22Rv1 (cell line): Measurements from ENCODE around the gene NCR2.

Experiments used
- H3K27ac ChIP-seq: fragments of 450-650 bp; 2 replicates; pipeline ENCODE4 v1.5.1; 2017
- ZFX ChIP-seq: fragments of 450-650 bp; IDR thresholded peaks from 2 replicates; pipeline ENCODE4 v1.6.1; 2017; ENCODE audit warnings: antibody characterized with exemption, borderline replicate concordance
- TF ChIP-seq, protein P1 (sequence below): fragments of 450-650 bp; IDR thresholded peaks from 2 replicates; pipeline ENCODE4 v1.5.1; 2017; ENCODE audit warnings: mild to moderate bottlenecking

Gene NCR2

DNA sequence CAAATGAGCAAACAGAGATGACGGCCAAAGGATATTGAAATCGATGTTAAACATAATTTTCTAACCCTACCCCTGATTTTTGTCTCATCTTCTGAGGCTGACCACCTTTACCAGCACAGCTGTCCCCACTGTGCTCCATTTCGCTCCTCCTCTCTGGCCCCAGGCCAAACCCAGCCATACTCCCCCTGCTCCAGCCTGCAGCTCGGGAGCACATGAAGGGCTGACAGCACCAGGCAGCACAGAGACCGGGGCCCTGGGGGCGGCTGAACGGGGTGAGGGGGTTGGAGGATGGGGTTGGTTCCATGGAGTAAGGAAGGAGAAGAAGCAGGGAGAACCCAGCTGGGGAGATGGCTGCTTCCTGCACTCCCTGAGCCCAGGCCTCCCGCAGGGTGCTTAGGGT lies 3.2 kb upstream of the NCR2 start:
- TF ChIP-seq, protein P1, sequence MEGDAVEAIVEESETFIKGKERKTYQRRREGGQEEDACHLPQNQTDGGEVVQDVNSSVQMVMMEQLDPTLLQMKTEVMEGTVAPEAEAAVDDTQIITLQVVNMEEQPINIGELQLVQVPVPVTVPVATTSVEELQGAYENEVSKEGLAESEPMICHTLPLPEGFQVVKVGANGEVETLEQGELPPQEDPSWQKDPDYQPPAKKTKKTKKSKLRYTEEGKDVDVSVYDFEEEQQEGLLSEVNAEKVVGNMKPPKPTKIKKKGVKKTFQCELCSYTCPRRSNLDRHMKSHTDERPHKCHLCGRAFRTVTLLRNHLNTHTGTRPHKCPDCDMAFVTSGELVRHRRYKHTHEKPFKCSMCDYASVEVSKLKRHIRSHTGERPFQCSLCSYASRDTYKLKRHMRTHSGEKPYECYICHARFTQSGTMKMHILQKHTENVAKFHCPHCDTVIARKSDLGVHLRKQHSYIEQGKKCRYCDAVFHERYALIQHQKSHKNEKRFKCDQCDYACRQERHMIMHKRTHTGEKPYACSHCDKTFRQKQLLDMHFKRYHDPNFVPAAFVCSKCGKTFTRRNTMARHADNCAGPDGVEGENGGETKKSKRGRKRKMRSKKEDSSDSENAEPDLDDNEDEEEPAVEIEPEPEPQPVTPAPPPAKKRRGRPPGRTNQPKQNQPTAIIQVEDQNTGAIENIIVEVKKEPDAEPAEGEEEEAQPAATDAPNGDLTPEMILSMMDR: no peak
- TF ChIP-seq ZFX: no peak
- H3K27ac ChIP-seq: no peak overlapping the region

DNA sequence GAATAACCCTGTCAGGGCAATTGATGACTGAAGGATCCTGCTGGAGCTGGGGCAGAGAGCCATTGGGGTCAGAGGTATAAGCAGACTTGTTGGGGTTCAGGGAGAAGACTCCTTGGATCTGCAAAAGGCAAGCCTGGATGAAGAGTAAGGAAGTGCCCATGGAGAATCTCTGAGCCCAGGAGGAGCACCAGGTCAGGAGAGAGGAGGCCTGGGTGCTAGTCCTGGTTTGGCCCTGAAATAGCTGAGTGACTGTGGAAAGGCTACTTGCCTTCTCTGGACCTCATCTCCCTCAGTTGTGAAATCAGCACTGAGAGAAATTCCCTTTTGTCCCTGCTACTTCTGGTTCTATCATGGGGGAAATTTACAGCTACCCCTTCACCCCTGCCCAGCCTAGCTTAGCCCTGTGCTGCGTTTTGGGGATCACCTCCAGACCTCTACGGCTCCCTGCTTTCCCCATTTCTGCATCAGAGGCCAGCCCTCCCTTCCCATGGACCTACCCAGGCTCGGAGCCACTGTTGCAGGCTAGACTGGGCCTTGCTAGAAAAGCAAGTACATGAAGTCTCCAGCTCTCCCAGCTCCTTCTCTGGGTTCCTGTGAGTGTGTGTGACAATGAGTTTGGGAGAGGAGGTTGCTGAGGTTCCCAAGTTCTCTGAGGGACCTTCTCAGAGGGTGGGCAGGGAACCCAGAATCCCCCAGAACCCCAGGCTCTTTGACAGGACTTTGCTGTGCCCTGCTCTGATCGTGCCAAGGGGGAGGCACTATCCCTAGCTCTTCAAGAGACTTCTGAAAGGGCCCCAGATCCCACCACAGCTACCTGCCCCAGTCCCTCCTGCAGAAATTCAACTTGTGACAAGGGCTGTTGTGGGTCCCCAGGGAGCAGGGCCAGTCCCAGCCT lies 2.3 kb upstream of the NCR2 start:
- H3K27ac ChIP-seq: no peak overlapping the region
- TF ChIP-seq, protein P1: no peak
- TF ChIP-seq ZFX: no peak

DNA sequence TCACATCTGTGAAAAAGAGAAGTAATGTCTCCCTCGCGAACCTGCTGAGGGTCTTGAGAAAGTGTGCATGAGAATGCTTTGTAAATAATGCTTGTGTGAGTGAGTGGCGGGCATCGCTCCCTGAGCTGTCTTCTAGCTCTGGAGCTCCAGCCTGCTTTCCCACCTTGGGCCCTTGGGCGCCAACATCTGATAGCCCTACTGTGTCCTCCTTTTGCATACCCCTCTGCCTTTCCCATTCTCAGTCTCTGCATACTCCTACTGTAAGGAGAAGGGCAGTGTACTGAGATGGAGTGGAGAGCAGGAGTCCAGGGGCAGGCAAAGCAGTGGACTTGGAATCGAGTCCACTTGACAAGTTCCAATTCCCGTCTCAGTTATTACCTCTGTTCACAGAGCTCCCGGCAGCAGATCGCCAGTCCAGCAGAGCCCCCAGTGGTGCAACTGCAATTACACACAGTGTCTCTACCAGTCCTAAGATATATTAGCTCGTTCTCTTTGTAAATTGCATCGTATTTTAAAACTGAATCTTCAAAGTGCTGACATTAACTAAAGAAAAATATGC lies 847 bp upstream of the NCR2 start:
- no peak overlapping the region for H3K27ac ChIP-seq
- TF ChIP-seq ZFX: no peak
- TF ChIP-seq, protein P1: peak; percentile 31

DNA sequence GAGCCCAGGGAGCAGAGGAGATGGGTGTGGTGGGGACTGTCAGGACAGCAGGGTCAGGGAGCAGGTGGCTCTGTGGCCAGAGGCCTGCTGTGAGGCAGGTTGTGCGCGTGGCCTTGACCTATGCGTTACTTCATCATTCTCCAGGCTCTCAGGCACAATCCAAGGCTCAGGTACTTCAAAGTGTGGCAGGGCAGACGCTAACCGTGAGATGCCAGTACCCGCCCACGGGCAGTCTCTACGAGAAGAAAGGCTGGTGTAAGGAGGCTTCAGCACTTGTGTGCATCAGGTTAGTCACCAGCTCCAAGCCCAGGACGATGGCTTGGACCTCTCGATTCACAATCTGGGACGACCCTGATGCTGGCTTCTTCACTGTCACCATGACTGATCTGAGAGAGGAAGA lies 535 bp downstream of the NCR2 start:
- no peak overlapping the region for H3K27ac ChIP-seq
- TF ChIP-seq ZFX: no peak
- TF ChIP-seq, protein P1: no peak

DNA sequence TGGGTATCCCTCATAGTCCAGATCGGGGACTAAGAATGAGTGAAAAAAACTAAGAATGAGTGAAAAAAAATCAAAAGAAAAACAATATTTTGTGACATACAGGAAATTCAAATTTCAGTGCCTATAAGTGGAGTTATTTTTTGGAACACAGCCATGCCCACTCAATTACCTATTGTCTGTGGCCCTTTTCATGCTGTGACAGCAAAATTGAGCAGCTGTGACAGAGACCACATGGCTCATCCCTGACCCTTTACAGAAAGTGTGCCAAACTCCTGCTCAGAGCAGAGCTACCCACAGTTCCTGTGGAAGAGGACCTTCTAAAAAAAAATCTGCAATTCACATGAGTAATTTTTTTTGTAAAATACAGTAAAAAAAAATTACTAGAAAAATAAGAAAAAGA lies 1.4 kb downstream of the NCR2 start:
- TF ChIP-seq ZFX: no peak
- TF ChIP-seq, protein P1: no peak
- H3K27ac ChIP-seq: no peak overlapping the region

DNA sequence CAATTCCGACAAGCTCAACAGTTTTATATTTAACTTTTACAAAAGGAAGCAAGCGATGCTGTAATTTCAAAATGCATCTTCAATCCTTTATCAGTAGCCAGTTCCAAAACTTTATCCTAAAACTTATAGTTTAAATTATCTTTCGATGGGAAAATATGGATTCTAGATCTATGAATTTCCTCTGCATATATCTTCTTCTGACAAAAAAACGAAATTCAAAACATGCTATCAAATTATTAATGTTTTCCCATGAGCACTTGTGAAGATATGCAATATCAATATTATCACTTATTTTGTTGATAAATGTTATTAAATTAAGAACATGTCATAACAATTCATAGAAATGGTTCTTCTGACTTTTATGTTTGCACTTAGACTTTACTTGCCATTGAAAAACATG lies 2.3 kb downstream of the NCR2 start:
- no peak for TF ChIP-seq ZFX

DNA sequence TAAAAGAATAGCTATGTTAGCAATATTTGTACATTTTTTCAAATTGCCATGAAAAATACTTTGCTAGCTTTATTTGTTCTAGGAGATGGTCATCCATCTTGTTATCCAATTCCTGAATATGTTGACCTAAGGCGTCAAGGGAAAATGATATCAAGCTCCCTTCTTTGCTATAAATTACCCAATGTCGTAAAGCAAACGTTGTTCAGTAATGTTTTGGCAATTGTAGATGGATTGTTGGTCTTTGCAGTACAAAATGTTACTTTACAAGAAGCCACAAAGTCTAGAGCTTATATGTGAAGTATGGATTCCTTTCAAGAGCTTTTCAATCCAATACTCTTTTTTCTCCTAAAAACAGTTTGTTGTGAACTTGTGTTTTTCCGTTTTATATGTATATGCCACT lies 3.3 kb downstream of the NCR2 start:
- H3K27ac ChIP-seq: no peak overlapping the region
- TF ChIP-seq, protein P1: no peak
- TF ChIP-seq ZFX: no peak

More for the DNA sequence above, 2.3 kb downstream of the NCR2 start:
- H3K27ac ChIP-seq: no peak overlapping the region
